Panc1 (cell line): ENCODE measurements around the gene ATF7.

Experiments
- POLR2AphosphoS5 ChIP-seq: IDR thresholded peaks from 2 replicates; pipeline ENCODE4 v1.6.1; 2012; ENCODE audit warnings: mild to moderate bottlenecking, low read depth, low read length, moderate library complexity
- REST ChIP-seq, 2 experiments: IDR thresholded peaks; 2 replicates each; pipeline ENCODE4 v1.6.1; 2011 to 2012; ENCODE audit warnings: low read depth in 2 of 2, control low read depth in 1 of 2, low read length in 1 of 2, mild to moderate bottlenecking in 1 of 2, moderate library complexity in 1 of 2; ENCODE audit not compliant: insufficient read depth in 1 of 2
- SIN3A ChIP-seq: IDR thresholded peaks from 2 replicates; pipeline ENCODE4 v1.6.1; 2012; ENCODE audit warnings: low read depth, mild to moderate bottlenecking, low read length, moderate library complexity, borderline replicate concordance; ENCODE audit not compliant: insufficient read depth
- TCF7L2 ChIP-seq: IDR thresholded peaks from 2 replicates; pipeline ENCODE4 v1.6.1; 2011; ENCODE audit warnings: mild to moderate bottlenecking, low read depth, low read length, inconsistent platforms
- TF ChIP-seq, protein P1 (sequence below): fragments of 450-650 bp; IDR thresholded peaks from 2 replicates; pipeline ENCODE4 v1.5.1; 2017; ENCODE audit warnings: mild to moderate bottlenecking

DNA sequence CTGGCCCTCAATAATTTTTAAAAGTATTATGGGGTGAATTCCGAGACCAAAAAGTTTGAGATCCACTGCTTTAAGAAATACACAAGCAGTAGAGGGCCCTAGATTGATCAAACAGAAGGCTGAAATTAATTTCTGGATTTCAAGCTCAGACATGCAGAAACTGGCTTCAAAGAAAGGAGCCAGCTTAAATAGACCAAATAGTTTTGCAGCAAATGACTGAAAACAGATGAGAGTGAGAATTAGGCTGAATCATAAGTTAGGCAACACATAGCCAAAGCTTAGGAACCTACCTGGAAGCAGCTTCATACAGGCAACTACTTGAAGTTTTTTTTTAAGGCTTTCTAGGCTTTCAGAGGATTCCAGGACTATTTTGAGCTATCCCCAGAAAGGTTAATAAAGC is 12.4 kb downstream of the ATF7 start:
- TF ChIP-seq REST (IDR thresholded peaks at IDR 0.05; ENCODE audit: insufficient read depth in 1 of 2, low read depth in 2 of 2, low read length in 1 of 2) (no peak), POLR2AphosphoS5 (no peak), TCF7L2 (no peak), SIN3A (no peak)
- TF ChIP-seq, protein P1, sequence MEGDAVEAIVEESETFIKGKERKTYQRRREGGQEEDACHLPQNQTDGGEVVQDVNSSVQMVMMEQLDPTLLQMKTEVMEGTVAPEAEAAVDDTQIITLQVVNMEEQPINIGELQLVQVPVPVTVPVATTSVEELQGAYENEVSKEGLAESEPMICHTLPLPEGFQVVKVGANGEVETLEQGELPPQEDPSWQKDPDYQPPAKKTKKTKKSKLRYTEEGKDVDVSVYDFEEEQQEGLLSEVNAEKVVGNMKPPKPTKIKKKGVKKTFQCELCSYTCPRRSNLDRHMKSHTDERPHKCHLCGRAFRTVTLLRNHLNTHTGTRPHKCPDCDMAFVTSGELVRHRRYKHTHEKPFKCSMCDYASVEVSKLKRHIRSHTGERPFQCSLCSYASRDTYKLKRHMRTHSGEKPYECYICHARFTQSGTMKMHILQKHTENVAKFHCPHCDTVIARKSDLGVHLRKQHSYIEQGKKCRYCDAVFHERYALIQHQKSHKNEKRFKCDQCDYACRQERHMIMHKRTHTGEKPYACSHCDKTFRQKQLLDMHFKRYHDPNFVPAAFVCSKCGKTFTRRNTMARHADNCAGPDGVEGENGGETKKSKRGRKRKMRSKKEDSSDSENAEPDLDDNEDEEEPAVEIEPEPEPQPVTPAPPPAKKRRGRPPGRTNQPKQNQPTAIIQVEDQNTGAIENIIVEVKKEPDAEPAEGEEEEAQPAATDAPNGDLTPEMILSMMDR = no peak
